B cell (primary cell): ENCODE data around the gene TRPV5. TPM values are rescaled to one million over a fixed set of nuclear protein-coding genes. Genes with fewer than 3 reads are reported as not detected.

Experiments used
- ATAC-seq: fragments of 200-7000 bp; cut with Tn5 transposase; one replicate; pipeline ENCODE4 v1.10.0; 2021; ENCODE audit warnings: low read depth, mild to moderate bottlenecking, moderate number of reproducible peaks, moderate library complexity
- CTCF ChIA-PET: fragments of 350-600 bp; sonication (Branson Sonifier 250); formaldehyde crosslinking; loops from one replicate; lab custom pipeline; 2021; ENCODE audit warnings: antibody characterized with exemption, inconsistent platforms; lab: Charles Lee
- POLR2A ChIA-PET: fragments of 350-600 bp; sonication (Branson Sonifier 250); formaldehyde crosslinking; loops from one replicate; lab custom pipeline; 2021; ENCODE audit warnings: antibody characterized with exemption; lab: Charles Lee
- DNase-seq: peaks from one replicate; pipeline ENCODE4 v3.0.0; 2013
- H2AFZ ChIP-seq: 2 replicates; pipeline ENCODE4 v1.6.1; 2012; ENCODE audit warnings: mild to moderate bottlenecking, low read depth, low read length; ENCODE audit not compliant: insufficient read depth, poor library complexity, severe bottlenecking
- H3K27ac ChIP-seq, 2 donors: 1 replicate in 1 of 2; 2 replicates in 1 of 2; pipeline ENCODE4 v1.5.1; 2012 to 2013; ENCODE audit warnings: low read length in 2 of 2, mild to moderate bottlenecking in 2 of 2, moderate library complexity in 1 of 2
- H3K27me3 ChIP-seq, 4 experiments: fragments of 200-600 bp in 1 of 4; sonication (generic) in 1 of 4; replicated peaks in 1 of 4; 1 replicate in 2 of 4; 2 replicates in 2 of 4; pipeline versions ENCODE4 v1.6.1 to v1.7.0; 2013 to 2016; ENCODE audit warnings: low read length in 3 of 4, mild to moderate bottlenecking in 2 of 4, mixed read lengths in 1 of 4, moderate library complexity in 1 of 4; ENCODE audit not compliant: insufficient read depth in 4 of 4, control insufficient read depth in 3 of 4; ENCODE audit errors: control extremely low read depth in 1 of 4
- H3K36me3 ChIP-seq, 2 experiments: replicated peaks in 1 of 2; 1 replicate in 1 of 2; 2 replicates in 1 of 2; pipeline versions ENCODE4 v1.6.1 to v1.7.1; 2013; ENCODE audit warnings: low read length in 1 of 2; ENCODE audit not compliant: insufficient read depth in 2 of 2, control insufficient read depth in 1 of 2; ENCODE audit errors: control extremely low read depth in 1 of 2, extremely low read depth in 1 of 2
- H3K4me1 ChIP-seq, 2 donors: fragments of 200-600 bp in 1 of 2; sonication (generic) in 1 of 2; 1 replicate in 1 of 2; 2 replicates in 1 of 2; pipeline versions ENCODE4 v1.5.1 to v1.6.1; 2013 to 2017; ENCODE audit warnings: low read length in 2 of 2; ENCODE audit not compliant: control insufficient read depth in 2 of 2, insufficient read depth in 2 of 2
- H3K4me2 ChIP-seq: replicated peaks from 2 replicates; pipeline ENCODE3; 2012; ENCODE audit warnings: mild to moderate bottlenecking, low read depth, low read length; ENCODE audit not compliant: poor library complexity, severe bottlenecking
- H3K4me3 ChIP-seq, 5 experiments: fragments of 200-600 bp in 1 of 5; sonication (generic) in 1 of 5; 1 replicate in 3 of 5; 2 replicates in 2 of 5; pipeline versions ENCODE4 v1.5.1 to v1.7.0; 2011 to 2016; ENCODE audit warnings: low read length in 4 of 5, mild to moderate bottlenecking in 4 of 5, low read depth in 2 of 5, control low read depth in 1 of 5, moderate library complexity in 1 of 5; ENCODE audit not compliant: insufficient read depth in 1 of 5; ENCODE audit errors: control extremely low read depth in 1 of 5, extremely low read depth in 1 of 5
- H3K79me2 ChIP-seq: fragments of 200-600 bp; sonication (generic); one replicate; pipeline ENCODE4 v1.6.0; 2016; ENCODE audit warnings: low read length; ENCODE audit not compliant: control insufficient read depth, insufficient read depth
- H3K9ac ChIP-seq: fragments of 200-600 bp; sonication (generic); 2 replicates; pipeline ENCODE4 v1.6.1; 2017; ENCODE audit warnings: mild to moderate bottlenecking, low read length, moderate library complexity
- H3K9me3 ChIP-seq, 3 donors: one replicate each; pipeline versions ENCODE4 v1.6.1 to v1.7.1; 2013; ENCODE audit warnings: low read length in 2 of 3; ENCODE audit not compliant: control insufficient read depth in 2 of 3, insufficient read depth in 1 of 3; ENCODE audit errors: control extremely low read depth in 1 of 3
- H4K20me1 ChIP-seq: 2 replicates; pipeline ENCODE4 v1.6.0; 2012; ENCODE audit warnings: mild to moderate bottlenecking, low read length; ENCODE audit not compliant: insufficient read depth, control insufficient read depth, poor library complexity, severe bottlenecking
- H3K27ac Mint-ChIP-seq: one replicate; pipeline ENCODE4 v1.8.0; 2021; ENCODE audit warnings: mixed read lengths
- H3K27me3 Mint-ChIP-seq: one replicate; pipeline ENCODE4 v1.8.0; 2021; ENCODE audit warnings: mixed read lengths
- H3K4me1 Mint-ChIP-seq: one replicate; pipeline ENCODE4 v1.8.0; 2021; ENCODE audit warnings: mixed read lengths
- H3K4me3 Mint-ChIP-seq: one replicate; pipeline ENCODE4 v1.8.0; 2021; ENCODE audit warnings: mixed read lengths
- H3K9me3 Mint-ChIP-seq: one replicate; pipeline ENCODE4 v1.8.0; 2022; ENCODE audit warnings: mixed read lengths; ENCODE audit not compliant: insufficient read depth
- EZH2 ChIP-seq: IDR thresholded peaks from 2 replicates; pipeline ENCODE4 v1.6.1; 2012; ENCODE audit warnings: borderline replicate concordance, low read depth, mild to moderate bottlenecking, moderate library complexity, low read length; ENCODE audit not compliant: insufficient read depth, poor library complexity, severe bottlenecking
- WGBS: methylation state at CpG from one replicate; pipeline ENCODE4 v1.1.5; 2013; ENCODE audit warnings: missing lambda C conversion rate; ENCODE audit not compliant: insufficient coverage; 5-methylcytosine and 5-hydroxymethylcytosine counted together
- intact Hi-C: fragments of 100-400 bp; cut with micrococcal nuclease; formaldehyde crosslinking; loops from one replicate; pipeline ENCODE4 v1.10.0; 2022
- polyA plus RNA-seq: library from polyadenylated mRNA; depleted of rRNA; stranded (reverse); fragments of >200 nt; gene quantifications from 2 replicates; pipeline ENCODE4 v1.2.3, GENCODE V29; 2012
- total RNA-seq, 2 donors: library from RNA; stranded (reverse); fragments of 120-200 nt in 1 of 2; gene quantifications; 1 replicate in 1 of 2; 2 replicates in 1 of 2; pipeline versions ENCODE4 v1.2.3 to v1.2.4, GENCODE V29; 2013 to 2022
- TF ChIP-seq, protein P1 (sequence below): fragments of 200-600 bp; IDR thresholded peaks from one replicate; pipeline ENCODE4 v1.8.0; 2022; ENCODE audit warnings: antibody characterized with exemption, mild to moderate bottlenecking

TRPV5 gene
- total and polyA plus RNA-seq, 2 donors (not counting 1 experiment from before 2014, with no cell fraction given), result 0.03 TPM; not detected in 1

DNA sequence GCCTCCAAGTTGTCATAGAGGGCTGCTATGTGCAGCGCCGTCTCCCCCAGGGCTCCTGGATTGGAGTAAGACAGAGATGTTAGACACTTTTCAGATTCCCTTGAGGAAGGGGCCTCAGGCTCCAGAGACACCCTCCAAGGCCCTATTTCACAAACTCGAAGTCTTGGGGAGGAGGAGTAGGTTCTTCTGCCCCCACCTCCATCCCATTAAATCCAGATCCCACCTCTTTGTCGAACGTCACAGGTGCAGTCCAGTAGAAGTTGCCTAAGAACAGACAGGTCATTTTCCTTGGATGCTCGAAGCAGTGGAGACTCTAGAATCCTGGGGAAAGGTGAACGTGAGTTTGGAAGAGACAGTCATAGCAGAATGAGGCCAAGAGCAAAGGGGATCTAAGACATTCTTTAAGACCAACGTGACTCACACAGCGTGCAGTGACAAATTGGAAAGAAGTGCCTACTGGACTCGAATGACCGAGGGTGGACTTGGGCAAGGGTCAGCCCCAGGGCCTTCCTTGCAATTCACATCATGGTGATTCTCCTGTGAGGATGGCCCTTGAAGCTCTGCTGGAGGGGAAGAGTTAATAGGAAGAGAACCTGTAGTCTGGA lies 3.3 kb downstream of the TRPV5 start:
- peaks cover 26% of the 10 kb centered on the region for H3K4me1 Mint-ChIP-seq
- no peaks in the 10 kb centered on the region for H3K36me3 ChIP-seq
- intact Hi-C loops, result no loop called here
- H3K79me2 ChIP-seq, result no peaks in the 10 kb centered on the region
- no peak for DNase-seq
- CTCF ChIA-PET, result no interaction called here
- no peak overlapping the region for H3K9ac ChIP-seq
- no peak overlapping the region for H3K4me3 Mint-ChIP-seq
- no peak for ATAC-seq
- peaks cover 23 to 24% of the 10 kb centered on the region in 2 donors for H3K4me1 ChIP-seq
- whole genome bisulfite sequencing, result 92% methylated on average over 6 of the region's 11 CpGs
- no peak overlapping the region for H3K27ac Mint-ChIP-seq
- no peak overlapping the region for H3K27ac ChIP-seq
- H3K4me3 ChIP-seq, result no peak overlapping the region
- no peaks in the 10 kb centered on the region for H4K20me1 ChIP-seq
- peaks cover 9% of the 10 kb centered on the region for H3K27me3 Mint-ChIP-seq
- H2AFZ ChIP-seq, result no peak overlapping the region
- H3K9me3 Mint-ChIP-seq, result no peaks in the 10 kb centered on the region
- POLR2A ChIA-PET, result no interaction called here
- H3K4me2 ChIP-seq, result no peak overlapping the region
- no peaks in the 10 kb centered on the region for H3K27me3 ChIP-seq
- H3K9me3 ChIP-seq, result no peaks in the 10 kb centered on the region
- TF ChIP-seq EZH2, result no peak
- TF ChIP-seq, protein P1, sequence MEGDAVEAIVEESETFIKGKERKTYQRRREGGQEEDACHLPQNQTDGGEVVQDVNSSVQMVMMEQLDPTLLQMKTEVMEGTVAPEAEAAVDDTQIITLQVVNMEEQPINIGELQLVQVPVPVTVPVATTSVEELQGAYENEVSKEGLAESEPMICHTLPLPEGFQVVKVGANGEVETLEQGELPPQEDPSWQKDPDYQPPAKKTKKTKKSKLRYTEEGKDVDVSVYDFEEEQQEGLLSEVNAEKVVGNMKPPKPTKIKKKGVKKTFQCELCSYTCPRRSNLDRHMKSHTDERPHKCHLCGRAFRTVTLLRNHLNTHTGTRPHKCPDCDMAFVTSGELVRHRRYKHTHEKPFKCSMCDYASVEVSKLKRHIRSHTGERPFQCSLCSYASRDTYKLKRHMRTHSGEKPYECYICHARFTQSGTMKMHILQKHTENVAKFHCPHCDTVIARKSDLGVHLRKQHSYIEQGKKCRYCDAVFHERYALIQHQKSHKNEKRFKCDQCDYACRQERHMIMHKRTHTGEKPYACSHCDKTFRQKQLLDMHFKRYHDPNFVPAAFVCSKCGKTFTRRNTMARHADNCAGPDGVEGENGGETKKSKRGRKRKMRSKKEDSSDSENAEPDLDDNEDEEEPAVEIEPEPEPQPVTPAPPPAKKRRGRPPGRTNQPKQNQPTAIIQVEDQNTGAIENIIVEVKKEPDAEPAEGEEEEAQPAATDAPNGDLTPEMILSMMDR, result no peak

DNA sequence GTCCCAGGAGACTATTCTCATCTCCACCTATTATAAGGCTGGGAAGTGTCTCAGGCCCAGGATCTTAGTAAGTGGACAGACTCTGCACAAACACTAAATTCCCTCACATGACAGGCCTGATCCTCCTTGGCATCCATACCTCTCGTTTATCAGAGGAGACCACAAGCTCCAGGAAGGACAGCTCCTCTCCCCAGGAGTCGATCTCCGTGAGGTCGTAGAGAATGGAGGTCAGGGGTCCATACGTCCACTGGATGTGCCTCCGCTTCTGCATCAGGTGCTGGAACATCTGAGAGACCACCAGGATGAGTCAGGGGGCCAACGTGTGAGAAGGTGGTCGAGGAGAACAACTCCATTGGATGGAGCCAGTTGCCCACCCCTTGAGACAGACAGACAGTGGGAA lies 5.6 kb downstream of the TRPV5 start:
- ATAC-seq, result no peak
- Histone ChIP-seq H3K79me2 (no peaks in the 10 kb centered on the region), H3K4me2 (peak overlapping the region; percentile 56), H3K36me3 (no peaks in the 10 kb centered on the region), H3K9me3 (no peaks in the 10 kb centered on the region), H3K27me3 (no peaks in the 10 kb centered on the region), H3K9ac (peak overlapping the region; percentile 22), H3K4me1 (peaks cover 23 to 24% of the 10 kb centered on the region in 2 donors), H2AFZ (peak overlapping the region; percentile 37), H3K27ac (no peak overlapping the region), H4K20me1 (no peaks in the 10 kb centered on the region), H3K4me3 (no peak overlapping the region)
- TF ChIP-seq EZH2, result no peak
- TF ChIP-seq, protein P1, result no peak
- H3K4me3 Mint-ChIP-seq, result peak overlapping the region; percentile 20
- H3K27ac Mint-ChIP-seq, result no peak overlapping the region
- intact Hi-C loops, result no loop called here
- peaks cover 26% of the 10 kb centered on the region for H3K4me1 Mint-ChIP-seq
- WGBS, result 85% methylated on average over 8 of the region's 8 CpGs
- H3K9me3 Mint-ChIP-seq, result no peaks in the 10 kb centered on the region
- ChIA-PET CTCF (no interaction called here), POLR2A (no interaction called here)
- no peak for DNase-seq
- peaks cover 2% of the 10 kb centered on the region for H3K27me3 Mint-ChIP-seq
